Measurements from ENCODE around the gene SLPI. TPM values are rescaled to one million over a fixed set of nuclear protein-coding genes. Genes with fewer than 3 reads are reported as not detected.

Gene SLPI
- total RNA-seq, 4 donors from 2014 or later, result 3.0 to 52.4 (median 39.6) TPM

GRCh38 chr20:45269056-45269455, 14.7 kb upstream of the SLPI start:
- H3K4me3 ChIP-seq (replicated peaks in 1 of 3), result no peak overlapping the region
- H3K36me3 ChIP-seq, result no peaks in the 10 kb centered on the region
- TF ChIP-seq CTCF (IDR thresholded peaks at IDR 0.05) (no peak), POLR2A (IDR thresholded peaks at IDR 0.05) (no peak)
- no peak for DNase-seq
- peaks cover 5 to 6% of the 10 kb centered on the region in 2 donors for H3K4me1 ChIP-seq
- WGBS, 2 donors, result 69 to 83% methylated on average over 3 of the region's 3 CpGs
- intact Hi-C loops (cut with DNase I), result no loop called here
- no peaks in the 10 kb centered on the region for H3K9me3 ChIP-seq
- no peaks in the 10 kb centered on the region for H3K27me3 ChIP-seq
- H3K27ac ChIP-seq, result no peak overlapping the region

- Histone ChIP-seq H3K4me1 (peaks cover 5 to 6% of the 10 kb centered on the region in 2 donors), H3K4me3 (replicated peaks in 1 of 3) (no peak overlapping the region), H3K27me3 (no peaks in the 10 kb centered on the region), H3K9me3 (no peaks in the 10 kb centered on the region), H3K36me3 (no peaks in the 10 kb centered on the region), H3K27ac (no peak overlapping the region)
- intact Hi-C loops (cut with DNase I), result no loop called here
- no peak for DNase-seq
- 83 to 87% methylated on average over 3 of the region's 3 CpGs for WGBS, 2 donors
- no peak for TF ChIP-seq CTCF (IDR thresholded peaks at IDR 0.05)
- no peak for TF ChIP-seq POLR2A (IDR thresholded peaks at IDR 0.05)
These were observed 14.2 kb upstream of the SLPI start for GRCh38 chr20:45268531-45268930.

GRCh38 chr20:45266977-45267376, 12.6 kb upstream of the SLPI start:
- TF ChIP-seq POLR2A (IDR thresholded peaks at IDR 0.05) (no peak), CTCF (IDR thresholded peaks at IDR 0.05) (no peak)

GRCh38 chr20:45263556-45264266, 9.3 kb upstream of the SLPI start:
- Histone ChIP-seq H3K36me3 (no peaks in the 10 kb centered on the region), H3K9me3 (no peaks in the 10 kb centered on the region), H3K27me3 (no peaks in the 10 kb centered on the region), H3K4me3 (replicated peaks in 1 of 3) (no peak overlapping the region), H3K4me1 (peaks cover 5 to 6% of the 10 kb centered on the region in 2 donors), H3K27ac (no peak overlapping the region)
- WGBS, 2 donors, result 85 to 87% methylated on average over 3 of the region's 3 CpGs
- no peak for DNase-seq
- no peak for TF ChIP-seq CTCF (IDR thresholded peaks at IDR 0.05)
- TF ChIP-seq POLR2A (IDR thresholded peaks at IDR 0.05), result no peak
- intact Hi-C loops (cut with DNase I), result no loop called here

More at GRCh38 chr20:45266977-45267376, 12.6 kb upstream of the SLPI start:
- peaks cover 5 to 6% of the 10 kb centered on the region in 2 donors for H3K4me1 ChIP-seq
- peak in 1 of 2 donors; percentile 3 for DNase-seq
- H3K36me3 ChIP-seq, result no peaks in the 10 kb centered on the region
- intact Hi-C loops (cut with DNase I), result no loop called here
- H3K4me3 ChIP-seq (replicated peaks in 1 of 3), result no peak overlapping the region
- peak overlapping the region in 1 of 3 donors; percentile 49 for H3K27ac ChIP-seq
- H3K27me3 ChIP-seq, result no peaks in the 10 kb centered on the region
- no peaks in the 10 kb centered on the region for H3K9me3 ChIP-seq

GRCh38 chr20:45258664-45259063, 4.3 kb upstream of the SLPI start:
- H3K4me1 ChIP-seq, result peaks cover 4 to 19% of the 10 kb centered on the region in 2 donors
- H3K36me3 ChIP-seq, result no peaks in the 10 kb centered on the region
- H3K27ac ChIP-seq, result no peak overlapping the region
- no peaks in the 10 kb centered on the region for H3K27me3 ChIP-seq
- no peak overlapping the region for H3K4me3 ChIP-seq (replicated peaks in 1 of 3)
- TF ChIP-seq CTCF (IDR thresholded peaks at IDR 0.05) (no peak), POLR2A (IDR thresholded peaks at IDR 0.05) (no peak)
- intact Hi-C loops (cut with DNase I), result no loop called here
- WGBS, 2 donors, result 41 to 57% methylated on average over 2 of the region's 2 CpGs
- no peak for DNase-seq
- H3K9me3 ChIP-seq, result no peaks in the 10 kb centered on the region
